Right ventricle myocardium superior (tissue), 1 donor: ENCODE data around the gene ERCC8. TPM values are rescaled to one million over a fixed set of nuclear protein-coding genes. Genes with fewer than 3 reads are reported as not detected.
"Not testable (repeated sequence)": the region's sequence is repeated elsewhere in the genome, so short reads cannot be mapped to it uniquely, and the experiment has no call there.

Experiments
- ATAC-seq: fragments of 200-7000 bp; cut with Tn5 transposase; one replicate; pipeline ENCODE4 v1.9.1; 2020; ENCODE audit warnings: mild to moderate bottlenecking; ENCODE audit not compliant: poor library complexity
- DNase-seq: peaks from one replicate; pipeline ENCODE4 v3.0.0-alpha.2; 2020
- intact Hi-C: fragments of 100-400 bp; cut with DNase I; formaldehyde crosslinking; loops from one replicate; pipeline ENCODE4 v1.11.2; 2022
- long read RNA-seq: library from polyadenylated mRNA; unstranded; transcript quantifications from one replicate; pipeline ENCODE4 v2.0.0, GENCODE V29; 2021
- total RNA-seq: library from RNA; stranded (reverse); fragmentation: NEBNext Ultra II Directional; extraction: Animal tissue kit (Norgen Biotek cat#: 25700); gene quantifications from one replicate; pipeline ENCODE4 v1.2.1, GENCODE V29; 2021
- donor health status: DM: no; HTN: yes; CAD: no; lungs with severe emphysema.

The ERCC8 gene
- 5.1 TPM for total RNA-seq
- long read RNA-seq, partial matches to known transcripts = 0 of 4 reads
- long read RNA-seq, other reads (novel, unspliced or antisense) = 0 of 4 reads

GRCh38 chr5:60944904-60945812, at the start of gene ERCC8, which contains the start of gene NDUFAF2:
Gene ERCC8, minus strand, starts transcription at chr5:60945070. Its CDS starts 62 bp downstream, at chr5:60945008.
Gene NDUFAF2, plus strand, starts transcription at chr5:60945205. Its CDS starts 51 bp downstream, at chr5:60945256.
- ATAC-seq (peak; percentile 99), DNase-seq (peak; percentile 94)
- intact Hi-C loops = no loop called here

- peak; percentile 88 for ATAC-seq
- DNase-seq = peak; percentile 58
- intact Hi-C loops = no loop called here
Measured at GRCh38 chr5:60993875-60994571, 49.2 kb upstream of the ERCC8 start.

DNA sequence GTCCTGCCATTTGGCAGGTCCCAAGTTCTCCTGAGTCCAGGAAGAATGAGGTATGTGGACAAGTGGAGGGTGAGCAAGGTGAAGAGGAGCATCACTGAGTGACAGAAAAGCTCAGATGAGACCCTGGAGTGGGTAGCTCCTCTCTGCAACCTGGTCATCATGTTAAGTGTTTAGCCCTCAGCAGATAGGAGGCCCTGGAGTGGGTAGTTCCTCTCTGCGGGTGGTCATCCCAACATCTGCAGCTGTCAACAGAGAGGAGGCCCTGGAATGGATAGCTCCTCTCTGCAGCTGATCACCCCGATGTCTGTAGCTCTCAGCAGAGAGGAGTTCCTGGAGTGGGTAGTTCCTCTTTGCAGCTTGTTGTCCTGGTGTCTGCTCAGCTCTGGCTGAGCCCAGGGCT, 48.6 kb upstream of the ERCC8 start:
- ATAC-seq = peak; percentile 20
- intact Hi-C loops = no loop called here

GRCh38 chr5:60992871-60993270, 48.0 kb upstream of the ERCC8 start:
- intact Hi-C loops = no loop called here
- DNase-seq = peak; percentile 62
- peak; percentile 89 for ATAC-seq

More for the DNA sequence above, 48.6 kb upstream of the ERCC8 start:
- DNase-seq = no peak

GRCh38 chr5:60989790-60990189, 44.9 kb upstream of the ERCC8 start:
- DNase-seq = no peak
- no peak for ATAC-seq
- intact Hi-C loops = no loop called here

DNA sequence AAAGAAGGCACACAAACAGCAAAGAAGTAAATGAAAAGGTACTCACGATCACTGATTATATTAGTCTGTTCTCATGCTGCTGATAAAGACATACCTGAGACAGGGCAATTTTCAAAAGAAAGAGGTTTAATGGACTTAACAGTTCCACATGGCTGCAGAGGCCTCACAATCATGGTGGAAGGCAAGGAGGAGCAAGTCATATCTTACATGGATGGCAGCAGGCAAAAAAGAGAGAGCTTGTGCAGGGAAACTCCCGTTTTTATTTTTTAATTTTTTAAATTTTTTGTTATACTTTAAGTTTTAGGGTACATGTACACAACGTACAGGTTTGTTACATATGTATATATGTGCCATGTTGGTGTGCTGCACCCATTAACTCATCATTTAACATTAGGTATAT, 37.3 kb upstream of the ERCC8 start:
- intact Hi-C loops, DNase-seq, ATAC-seq: not testable (repeated sequence)

DNA sequence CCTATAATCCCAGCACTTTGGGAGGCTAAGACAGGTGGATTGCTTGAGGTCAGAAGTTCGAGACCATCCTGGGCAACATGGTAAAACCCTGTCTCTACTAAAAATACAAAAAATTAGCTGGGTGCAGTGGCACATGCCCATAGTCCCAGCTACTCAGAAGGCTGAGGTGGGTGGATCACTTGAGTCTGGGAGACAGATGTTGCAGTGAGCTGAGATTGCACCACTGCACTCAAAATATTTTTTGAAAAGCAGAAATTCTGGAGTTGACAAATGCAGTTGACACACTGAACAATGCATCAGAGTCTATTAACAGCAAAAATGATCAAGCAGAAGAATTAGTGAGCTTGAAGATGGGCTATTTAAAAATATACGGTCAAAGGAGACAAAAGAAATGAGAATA, 35.6 kb upstream of the ERCC8 start:
- ATAC-seq (no peak), DNase-seq (no peak)
- intact Hi-C loops = no loop called here

DNA sequence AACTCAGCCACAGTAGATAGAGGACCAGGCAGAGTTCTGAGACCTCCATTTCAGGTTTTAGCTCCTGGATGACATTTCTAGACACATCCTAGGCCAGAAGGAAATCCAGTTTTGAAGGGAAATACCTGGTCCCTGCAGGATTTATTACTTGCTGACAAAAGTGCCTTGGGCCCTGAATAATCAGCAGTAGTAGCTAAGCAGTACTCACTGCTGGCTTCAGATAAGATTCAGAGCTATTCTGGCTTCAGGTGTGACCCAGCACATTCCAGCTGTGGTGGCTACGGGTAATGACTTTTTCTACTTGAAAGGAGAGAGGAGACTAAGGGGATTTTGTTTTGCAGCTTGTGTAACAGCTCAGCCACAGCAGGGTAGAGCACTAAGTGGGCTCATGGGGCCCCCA, 34.1 kb upstream of the ERCC8 start:
- ATAC-seq (peak; percentile 45), DNase-seq (no peak)
- intact Hi-C loops = no loop called here

DNA sequence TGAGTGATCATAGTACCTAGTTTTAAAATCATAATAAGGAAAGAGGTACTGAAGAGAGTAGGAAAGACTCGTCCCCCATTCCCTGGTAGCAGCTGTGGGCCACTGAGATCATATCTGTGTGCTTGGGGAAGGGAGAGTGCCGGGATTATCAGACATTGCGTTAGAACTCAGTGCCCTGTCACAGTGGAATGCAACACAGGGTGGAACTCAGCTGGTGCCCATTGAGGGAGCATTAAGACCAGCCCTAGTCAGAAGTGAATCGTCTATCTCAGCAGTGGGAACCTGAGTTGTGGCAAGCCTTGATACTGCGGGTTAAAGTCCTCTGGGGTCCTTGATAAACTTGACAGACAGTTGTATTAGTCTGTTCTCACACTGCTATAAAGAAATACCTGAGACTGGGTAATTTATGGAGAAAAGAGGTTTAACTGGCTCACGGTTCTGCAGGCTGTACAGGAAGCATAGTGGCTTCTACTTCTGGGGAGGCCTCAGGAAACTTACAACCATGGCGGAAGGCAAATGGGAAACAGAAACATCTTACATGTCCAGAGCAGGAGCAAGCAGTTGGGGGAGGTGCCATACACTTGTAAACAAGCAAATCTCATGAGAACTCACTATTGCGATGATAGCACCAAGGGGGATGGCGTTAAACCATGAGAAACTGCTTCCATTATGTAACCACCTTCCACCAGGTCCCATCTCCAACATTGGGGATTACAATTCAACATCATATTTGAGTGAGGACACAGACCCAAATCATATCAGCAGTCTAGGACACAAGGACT, 33.3 kb upstream of the ERCC8 start:
- intact Hi-C loops = no loop called here
- peak; percentile 64 for ATAC-seq

DNA sequence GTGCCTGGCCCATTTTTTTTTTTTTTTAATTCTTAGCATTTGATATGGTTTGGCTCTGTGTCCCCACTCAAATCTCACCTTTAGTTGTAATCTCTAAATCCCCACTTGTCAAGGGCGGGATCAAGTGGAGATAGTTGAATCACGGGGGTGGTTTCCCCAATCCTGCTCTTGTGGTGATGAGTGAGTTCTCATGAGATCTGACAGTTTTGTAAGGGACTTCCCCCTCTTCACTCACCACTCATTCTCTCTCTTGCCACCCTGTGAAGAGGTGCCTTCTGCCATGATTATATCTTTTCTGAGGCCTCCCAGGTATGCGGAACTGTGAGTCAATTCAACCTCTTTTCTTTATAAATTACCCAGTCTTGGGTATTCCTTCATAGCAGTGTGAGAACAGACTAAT, 27.4 kb upstream of the ERCC8 start:
- DNase-seq = no peak
- intact Hi-C loops = no loop called here
- no peak for ATAC-seq

More for the DNA sequence above, 33.3 kb upstream of the ERCC8 start:
- DNase-seq = no peak

DNA sequence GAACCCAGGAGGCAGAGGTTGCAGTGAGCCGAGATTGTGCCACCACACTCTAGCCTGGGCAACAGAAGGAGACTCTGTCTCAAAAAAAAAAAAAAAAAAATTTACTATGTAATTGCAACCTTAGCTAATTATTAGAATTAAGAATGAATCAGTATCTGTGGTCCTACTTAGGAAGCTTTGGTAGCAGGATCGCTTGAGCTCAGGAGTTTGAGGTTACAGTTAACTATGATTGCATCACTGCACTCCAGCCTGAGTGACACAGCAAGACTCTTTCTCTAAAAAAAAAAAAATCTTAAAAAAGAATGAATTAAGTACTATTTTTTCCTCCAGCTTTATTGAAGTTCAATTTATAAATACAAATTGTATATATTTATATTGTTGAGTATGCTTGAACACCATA, 16.8 kb upstream of the ERCC8 start:
- DNase-seq = no peak
- intact Hi-C loops = no loop called here
- ATAC-seq = no peak

DNA sequence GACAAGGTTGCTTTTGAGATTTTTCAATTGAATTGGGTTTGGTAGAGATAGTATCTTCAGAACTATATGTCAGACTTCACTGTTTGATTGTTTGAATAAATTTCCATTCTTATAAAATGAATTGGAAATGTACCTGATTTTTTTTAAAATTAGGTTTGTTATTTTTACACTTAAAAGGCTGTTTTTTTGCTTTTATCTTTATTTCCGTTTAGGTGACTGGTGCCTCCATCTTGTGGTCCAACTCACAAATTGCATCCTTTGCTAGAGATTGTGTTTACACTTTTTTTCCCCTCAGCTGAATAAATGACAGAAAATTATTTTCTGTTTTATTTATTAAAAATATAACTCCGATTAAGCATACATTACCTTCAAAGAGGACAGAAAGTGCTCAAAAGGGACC, 15.7 kb upstream of the ERCC8 start:
- DNase-seq (no peak), ATAC-seq (no peak)
- intact Hi-C loops = no loop called here

DNA sequence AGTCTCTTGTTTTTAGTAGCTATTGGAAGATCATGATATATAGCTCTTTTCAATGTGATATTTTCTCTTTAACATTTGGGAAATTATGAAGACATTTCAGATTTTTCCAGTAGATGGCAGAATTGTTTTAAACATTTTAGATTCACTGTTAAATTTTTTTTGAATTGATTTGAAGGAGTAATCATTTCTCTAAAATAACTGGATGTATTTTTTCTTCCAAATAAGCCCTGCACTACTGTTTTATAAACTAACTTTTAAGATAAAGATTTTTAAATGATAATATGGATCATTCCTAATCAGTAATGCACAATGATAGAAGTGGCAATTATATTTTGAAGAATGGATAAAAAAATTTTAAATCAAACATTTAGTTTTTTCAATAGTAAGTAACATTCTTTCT, 14.3 kb upstream of the ERCC8 start:
- ATAC-seq (no peak), DNase-seq (no peak)
- intact Hi-C loops = no loop called here

- ATAC-seq (no peak), DNase-seq (no peak)
- intact Hi-C loops = no loop called here
Measured at GRCh38 chr5:60958712-60959111, 13.8 kb upstream of the ERCC8 start.

- intact Hi-C loops = no loop called here
- no peak for ATAC-seq
- no peak for DNase-seq
Measured at GRCh38 chr5:60958088-60958487, 13.2 kb upstream of the ERCC8 start.

GRCh38 chr5:60955239-60955638, 10.4 kb upstream of the ERCC8 start:
- DNase-seq (no peak), ATAC-seq (no peak)
- intact Hi-C loops = no loop called here

DNA sequence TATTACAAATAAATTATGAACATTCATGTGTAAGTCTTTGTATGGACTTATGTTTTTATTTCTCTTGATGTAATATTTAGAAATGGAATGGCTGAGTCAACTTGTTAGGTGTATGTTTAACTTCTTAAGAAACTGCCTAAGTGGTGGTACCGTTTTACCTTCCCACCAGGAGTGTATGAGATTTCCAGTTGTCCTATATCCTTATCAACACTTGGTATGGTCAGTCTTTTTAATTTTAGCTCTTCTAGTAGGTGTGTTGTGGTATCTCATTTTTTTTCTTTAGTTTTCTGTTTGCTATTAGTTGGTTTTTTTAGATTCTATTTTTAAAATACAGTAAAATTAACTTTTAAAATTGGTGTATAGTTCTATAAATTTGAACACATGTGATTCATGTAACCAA, 3.9 kb upstream of the ERCC8 start:
- intact Hi-C loops = no loop called here
- DNase-seq = no peak
- no peak for ATAC-seq

- ATAC-seq = peak; percentile 45
- intact Hi-C loops = no loop called here
- DNase-seq = no peak
Measured at GRCh38 chr5:60945813-60946187, 930 bp upstream of the ERCC8 start.

- no peak for DNase-seq
- no peak for ATAC-seq
- intact Hi-C loops = no loop called here
Measured at GRCh38 chr5:60943624-60944023, 1.2 kb downstream of the ERCC8 start.
